ENCODE results near the gene PARVA. TPM values are rescaled to one million over a fixed set of nuclear protein-coding genes. Genes with fewer than 3 reads are reported as not detected.

Gene PARVA
- total and polyA plus RNA-seq, 4 donors = 3.1 to 11.7 (median 11.2) TPM

DNA sequence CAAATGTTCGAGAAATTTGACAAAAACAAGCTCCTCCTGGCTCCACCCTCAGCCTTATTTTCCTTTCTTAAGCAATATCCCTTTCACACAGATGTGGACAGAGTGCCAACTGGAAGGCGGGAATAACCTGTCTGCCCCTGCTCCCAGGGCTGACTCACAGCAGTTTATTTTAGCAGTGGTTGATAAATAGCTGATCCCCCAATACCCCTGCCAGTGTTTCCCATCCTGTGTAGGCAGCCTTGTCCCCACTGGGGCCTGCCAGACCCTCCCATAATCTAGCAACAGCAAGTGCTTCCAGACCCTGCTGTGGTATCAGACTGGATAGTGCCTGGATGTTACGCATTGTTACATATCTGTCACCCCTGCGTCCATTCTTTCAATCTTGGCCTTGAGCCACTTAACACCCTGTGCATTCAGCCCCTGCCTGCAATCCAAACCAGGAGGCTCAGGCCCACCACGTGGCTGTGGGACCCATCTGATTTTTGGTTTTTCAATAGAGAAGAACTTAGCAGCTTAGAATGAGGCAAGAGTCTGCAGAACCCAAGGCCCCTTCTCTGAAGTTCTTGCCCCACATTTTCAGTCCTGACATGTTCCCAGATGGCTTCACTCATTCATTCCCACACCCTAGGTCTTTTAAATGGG, 53.7 kb downstream of the PARVA start:
- no peak overlapping the region for H3K9ac ChIP-seq (ENCODE audit: low read depth in 1 of 2, low read length in 2 of 2)
- no peak overlapping the region for H3K4me3 ChIP-seq (ENCODE audit: low read depth in 1 of 3, low read length in 3 of 3)
- no peak overlapping the region for H3K27ac ChIP-seq (ENCODE audit: low read depth in 1 of 2, low read length in 2 of 2)
- no peaks in the 10 kb centered on the region for H3K9me3 ChIP-seq (ENCODE audit: control insufficient read depth in 4 of 4, low read length in 3 of 4)
- DNase-seq (ENCODE audit: low spot score) = no peak
- peaks cover 0 to 3% (median 1%) of the 10 kb centered on the region in 4 donors for H3K4me1 ChIP-seq (ENCODE audit: control insufficient read depth in 4 of 4, insufficient read depth in 4 of 4, low read length in 3 of 4)
- no peaks in the 10 kb centered on the region for H3K27me3 ChIP-seq (ENCODE audit: control insufficient read depth in 4 of 4, insufficient read depth in 4 of 4, low read length in 3 of 4)
- H3K36me3 ChIP-seq (ENCODE audit: control insufficient read depth in 4 of 4, insufficient read depth in 3 of 4, low read depth in 1 of 4, low read length in 3 of 4) = no peaks in the 10 kb centered on the region
- TF ChIP-seq, protein P1, sequence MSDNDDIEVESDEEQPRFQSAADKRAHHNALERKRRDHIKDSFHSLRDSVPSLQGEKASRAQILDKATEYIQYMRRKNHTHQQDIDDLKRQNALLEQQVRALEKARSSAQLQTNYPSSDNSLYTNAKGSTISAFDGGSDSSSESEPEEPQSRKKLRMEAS (IDR thresholded peaks at IDR 0.05) = no peak
- TF ChIP-seq NR2F2 (IDR thresholded peaks at IDR 0.05) = no peak
- TF ChIP-seq FOXA1 (IDR thresholded peaks at IDR 0.05) = no peak
- TF ChIP-seq HNF4A (conservative IDR thresholded peaks at IDR 0.05) = no peak
- peak in 1 of 2 donors; percentile 44 for TF ChIP-seq JUND (IDR thresholded peaks at IDR 0.05)
- no peak for TF ChIP-seq GABPA (IDR thresholded peaks at IDR 0.05 in 1 of 2, conservative IDR thresholded peaks at IDR 0.05 in 1 of 2)
- TF ChIP-seq, protein P2, sequence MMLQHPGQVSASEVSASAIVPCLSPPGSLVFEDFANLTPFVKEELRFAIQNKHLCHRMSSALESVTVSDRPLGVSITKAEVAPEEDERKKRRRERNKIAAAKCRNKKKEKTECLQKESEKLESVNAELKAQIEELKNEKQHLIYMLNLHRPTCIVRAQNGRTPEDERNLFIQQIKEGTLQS (IDR thresholded peaks at IDR 0.05) = no peak
- TF ChIP-seq SP1 (IDR thresholded peaks at IDR 0.05) = no peak
- TF ChIP-seq, protein P3, sequence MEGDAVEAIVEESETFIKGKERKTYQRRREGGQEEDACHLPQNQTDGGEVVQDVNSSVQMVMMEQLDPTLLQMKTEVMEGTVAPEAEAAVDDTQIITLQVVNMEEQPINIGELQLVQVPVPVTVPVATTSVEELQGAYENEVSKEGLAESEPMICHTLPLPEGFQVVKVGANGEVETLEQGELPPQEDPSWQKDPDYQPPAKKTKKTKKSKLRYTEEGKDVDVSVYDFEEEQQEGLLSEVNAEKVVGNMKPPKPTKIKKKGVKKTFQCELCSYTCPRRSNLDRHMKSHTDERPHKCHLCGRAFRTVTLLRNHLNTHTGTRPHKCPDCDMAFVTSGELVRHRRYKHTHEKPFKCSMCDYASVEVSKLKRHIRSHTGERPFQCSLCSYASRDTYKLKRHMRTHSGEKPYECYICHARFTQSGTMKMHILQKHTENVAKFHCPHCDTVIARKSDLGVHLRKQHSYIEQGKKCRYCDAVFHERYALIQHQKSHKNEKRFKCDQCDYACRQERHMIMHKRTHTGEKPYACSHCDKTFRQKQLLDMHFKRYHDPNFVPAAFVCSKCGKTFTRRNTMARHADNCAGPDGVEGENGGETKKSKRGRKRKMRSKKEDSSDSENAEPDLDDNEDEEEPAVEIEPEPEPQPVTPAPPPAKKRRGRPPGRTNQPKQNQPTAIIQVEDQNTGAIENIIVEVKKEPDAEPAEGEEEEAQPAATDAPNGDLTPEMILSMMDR (IDR thresholded peaks at IDR 0.05; ENCODE audit: low read depth, low read length, missing input control) = no peak
- TF ChIP-seq HNF4G (IDR thresholded peaks at IDR 0.05) = no peak
- peak; percentile 27 for TF ChIP-seq FOXA2 (IDR thresholded peaks at IDR 0.05)
- TF ChIP-seq, protein P4, sequence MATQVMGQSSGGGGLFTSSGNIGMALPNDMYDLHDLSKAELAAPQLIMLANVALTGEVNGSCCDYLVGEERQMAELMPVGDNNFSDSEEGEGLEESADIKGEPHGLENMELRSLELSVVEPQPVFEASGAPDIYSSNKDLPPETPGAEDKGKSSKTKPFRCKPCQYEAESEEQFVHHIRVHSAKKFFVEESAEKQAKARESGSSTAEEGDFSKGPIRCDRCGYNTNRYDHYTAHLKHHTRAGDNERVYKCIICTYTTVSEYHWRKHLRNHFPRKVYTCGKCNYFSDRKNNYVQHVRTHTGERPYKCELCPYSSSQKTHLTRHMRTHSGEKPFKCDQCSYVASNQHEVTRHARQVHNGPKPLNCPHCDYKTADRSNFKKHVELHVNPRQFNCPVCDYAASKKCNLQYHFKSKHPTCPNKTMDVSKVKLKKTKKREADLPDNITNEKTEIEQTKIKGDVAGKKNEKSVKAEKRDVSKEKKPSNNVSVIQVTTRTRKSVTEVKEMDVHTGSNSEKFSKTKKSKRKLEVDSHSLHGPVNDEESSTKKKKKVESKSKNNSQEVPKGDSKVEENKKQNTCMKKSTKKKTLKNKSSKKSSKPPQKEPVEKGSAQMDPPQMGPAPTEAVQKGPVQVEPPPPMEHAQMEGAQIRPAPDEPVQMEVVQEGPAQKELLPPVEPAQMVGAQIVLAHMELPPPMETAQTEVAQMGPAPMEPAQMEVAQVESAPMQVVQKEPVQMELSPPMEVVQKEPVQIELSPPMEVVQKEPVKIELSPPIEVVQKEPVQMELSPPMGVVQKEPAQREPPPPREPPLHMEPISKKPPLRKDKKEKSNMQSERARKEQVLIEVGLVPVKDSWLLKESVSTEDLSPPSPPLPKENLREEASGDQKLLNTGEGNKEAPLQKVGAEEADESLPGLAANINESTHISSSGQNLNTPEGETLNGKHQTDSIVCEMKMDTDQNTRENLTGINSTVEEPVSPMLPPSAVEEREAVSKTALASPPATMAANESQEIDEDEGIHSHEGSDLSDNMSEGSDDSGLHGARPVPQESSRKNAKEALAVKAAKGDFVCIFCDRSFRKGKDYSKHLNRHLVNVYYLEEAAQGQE (IDR thresholded peaks at IDR 0.05) = no peak
- peak; percentile 38 to 64 for TF ChIP-seq RXRA (IDR thresholded peaks at IDR 0.05)
- no peak for TF ChIP-seq RAD21 (IDR thresholded peaks at IDR 0.05)
- no peak for TF ChIP-seq TAF1 (conservative IDR thresholded peaks at IDR 0.05)
- TF ChIP-seq EGR1 (IDR thresholded peaks at IDR 0.05; ENCODE audit: low read depth in 2 of 2) = no peak
- no peak for TF ChIP-seq YY1 (IDR thresholded peaks at IDR 0.05)
- TF ChIP-seq, protein P5, sequence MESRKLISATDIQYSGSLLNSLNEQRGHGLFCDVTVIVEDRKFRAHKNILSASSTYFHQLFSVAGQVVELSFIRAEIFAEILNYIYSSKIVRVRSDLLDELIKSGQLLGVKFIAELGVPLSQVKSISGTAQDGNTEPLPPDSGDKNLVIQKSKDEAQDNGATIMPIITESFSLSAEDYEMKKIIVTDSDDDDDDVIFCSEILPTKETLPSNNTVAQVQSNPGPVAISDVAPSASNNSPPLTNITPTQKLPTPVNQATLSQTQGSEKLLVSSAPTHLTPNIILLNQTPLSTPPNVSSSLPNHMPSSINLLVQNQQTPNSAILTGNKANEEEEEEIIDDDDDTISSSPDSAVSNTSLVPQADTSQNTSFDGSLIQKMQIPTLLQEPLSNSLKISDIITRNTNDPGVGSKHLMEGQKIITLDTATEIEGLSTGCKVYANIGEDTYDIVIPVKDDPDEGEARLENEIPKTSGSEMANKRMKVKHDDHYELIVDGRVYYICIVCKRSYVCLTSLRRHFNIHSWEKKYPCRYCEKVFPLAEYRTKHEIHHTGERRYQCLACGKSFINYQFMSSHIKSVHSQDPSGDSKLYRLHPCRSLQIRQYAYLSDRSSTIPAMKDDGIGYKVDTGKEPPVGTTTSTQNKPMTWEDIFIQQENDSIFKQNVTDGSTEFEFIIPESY (IDR thresholded peaks at IDR 0.05) = no peak
- WGBS = 66% methylated on average over 5 of the region's 5 CpGs

Measured in liver (tissue), 9 donors.